ENCODE measurements around the gene DYNLT1.

GRCh38 chr6:158597565-158597964, 47.0 kb downstream of the DYNLT1 start:
- TF ChIP-seq, protein P1, sequence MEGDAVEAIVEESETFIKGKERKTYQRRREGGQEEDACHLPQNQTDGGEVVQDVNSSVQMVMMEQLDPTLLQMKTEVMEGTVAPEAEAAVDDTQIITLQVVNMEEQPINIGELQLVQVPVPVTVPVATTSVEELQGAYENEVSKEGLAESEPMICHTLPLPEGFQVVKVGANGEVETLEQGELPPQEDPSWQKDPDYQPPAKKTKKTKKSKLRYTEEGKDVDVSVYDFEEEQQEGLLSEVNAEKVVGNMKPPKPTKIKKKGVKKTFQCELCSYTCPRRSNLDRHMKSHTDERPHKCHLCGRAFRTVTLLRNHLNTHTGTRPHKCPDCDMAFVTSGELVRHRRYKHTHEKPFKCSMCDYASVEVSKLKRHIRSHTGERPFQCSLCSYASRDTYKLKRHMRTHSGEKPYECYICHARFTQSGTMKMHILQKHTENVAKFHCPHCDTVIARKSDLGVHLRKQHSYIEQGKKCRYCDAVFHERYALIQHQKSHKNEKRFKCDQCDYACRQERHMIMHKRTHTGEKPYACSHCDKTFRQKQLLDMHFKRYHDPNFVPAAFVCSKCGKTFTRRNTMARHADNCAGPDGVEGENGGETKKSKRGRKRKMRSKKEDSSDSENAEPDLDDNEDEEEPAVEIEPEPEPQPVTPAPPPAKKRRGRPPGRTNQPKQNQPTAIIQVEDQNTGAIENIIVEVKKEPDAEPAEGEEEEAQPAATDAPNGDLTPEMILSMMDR (IDR thresholded peaks at IDR 0.05; ENCODE audit: poor library complexity): no peak
- TF ChIP-seq EZH2 (IDR thresholded peaks at IDR 0.05; ENCODE audit: borderline replicate concordance) (no peak), EZH2phosphoT487 (IDR thresholded peaks at IDR 0.05; ENCODE audit: low read depth, severe bottlenecking, unreplicated experiment) (no peak)
